Left ventricle myocardium inferior (tissue), 1 donor: ENCODE data around the gene MAPK1. TPM values are rescaled to one million over a fixed set of nuclear protein-coding genes. Genes with fewer than 3 reads are reported as not detected.

Experiments used
- DNase-seq: peaks from one replicate; pipeline ENCODE4 v3.0.0-alpha.2; 2020
- H3K27ac ChIP-seq: fragments of 200-600 bp; replicated peaks from 2 replicates; pipeline ENCODE4 v1.8.0; 2021
- H3K27me3 ChIP-seq: fragments of 200-600 bp; 2 replicates; pipeline ENCODE4 v1.8.0; 2021; ENCODE audit warnings: low read depth
- H3K36me3 ChIP-seq: fragments of 200-600 bp; 2 replicates; pipeline ENCODE4 v1.8.0; 2021
- H3K4me1 ChIP-seq: fragments of 200-600 bp; 2 replicates; pipeline ENCODE4 v1.8.0; 2021
- H3K4me3 ChIP-seq: fragments of 200-600 bp; 2 replicates; pipeline ENCODE4 v1.8.0; 2021; ENCODE audit warnings: mild to moderate bottlenecking, moderate library complexity
- H3K9me3 ChIP-seq: fragments of 200-600 bp; replicated peaks from 2 replicates; pipeline ENCODE4 v1.8.0; 2021
- intact Hi-C: fragments of 100-400 bp; cut with micrococcal nuclease; formaldehyde crosslinking; loops from one replicate; pipeline ENCODE4 v1.11.0; 2022
- total RNA-seq: library from RNA; stranded (reverse); fragmentation: NEBNext Ultra II Directional; extraction: Animal tissue kit (Norgen Biotek cat#: 25700); gene quantifications from one replicate; pipeline ENCODE4 v1.2.1, GENCODE V29; 2021
- TF ChIP-seq, protein P1 (sequence below): fragments of 200-600 bp; IDR thresholded peaks from 2 replicates; pipeline ENCODE4 v1.8.0; 2021; ENCODE audit warnings: antibody characterized with exemption, mild to moderate bottlenecking, borderline replicate concordance
- donor health status: DM: no; HTN: yes; CAD: no; lungs with severe emphysema.

Gene MAPK1
- total RNA-seq, 1 donor from 2014 or later = 91.7 TPM

- no peak for DNase-seq
- Histone ChIP-seq H3K27me3 (no peaks in the 10 kb centered on the region), H3K4me3 (no peak overlapping the region), H3K36me3 (peaks cover 100% of the 10 kb centered on the region), H3K9me3 (no peaks in the 10 kb centered on the region), H3K27ac (no peak overlapping the region), H3K4me1 (no peaks in the 10 kb centered on the region)
- intact Hi-C loops = no loop called here
- TF ChIP-seq, protein P1, sequence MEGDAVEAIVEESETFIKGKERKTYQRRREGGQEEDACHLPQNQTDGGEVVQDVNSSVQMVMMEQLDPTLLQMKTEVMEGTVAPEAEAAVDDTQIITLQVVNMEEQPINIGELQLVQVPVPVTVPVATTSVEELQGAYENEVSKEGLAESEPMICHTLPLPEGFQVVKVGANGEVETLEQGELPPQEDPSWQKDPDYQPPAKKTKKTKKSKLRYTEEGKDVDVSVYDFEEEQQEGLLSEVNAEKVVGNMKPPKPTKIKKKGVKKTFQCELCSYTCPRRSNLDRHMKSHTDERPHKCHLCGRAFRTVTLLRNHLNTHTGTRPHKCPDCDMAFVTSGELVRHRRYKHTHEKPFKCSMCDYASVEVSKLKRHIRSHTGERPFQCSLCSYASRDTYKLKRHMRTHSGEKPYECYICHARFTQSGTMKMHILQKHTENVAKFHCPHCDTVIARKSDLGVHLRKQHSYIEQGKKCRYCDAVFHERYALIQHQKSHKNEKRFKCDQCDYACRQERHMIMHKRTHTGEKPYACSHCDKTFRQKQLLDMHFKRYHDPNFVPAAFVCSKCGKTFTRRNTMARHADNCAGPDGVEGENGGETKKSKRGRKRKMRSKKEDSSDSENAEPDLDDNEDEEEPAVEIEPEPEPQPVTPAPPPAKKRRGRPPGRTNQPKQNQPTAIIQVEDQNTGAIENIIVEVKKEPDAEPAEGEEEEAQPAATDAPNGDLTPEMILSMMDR = no peak
These were observed 101.4 kb downstream of the MAPK1 start for GRCh38 chr22:21765909-21766529.

- Histone ChIP-seq H3K4me1 (no peaks in the 10 kb centered on the region), H3K27ac (no peak overlapping the region), H3K4me3 (no peak overlapping the region), H3K36me3 (peaks cover 90% of the 10 kb centered on the region), H3K9me3 (no peaks in the 10 kb centered on the region), H3K27me3 (no peaks in the 10 kb centered on the region)
- DNase-seq = no peak
- intact Hi-C loops = no loop called here
- TF ChIP-seq, protein P1 = no peak
These were observed 103.2 kb downstream of the MAPK1 start for GRCh38 chr22:21764038-21764804.

GRCh38 chr22:21762712-21763581, 104.5 kb downstream of the MAPK1 start:
- intact Hi-C loops = no loop called here
- Histone ChIP-seq H3K27me3 (no peaks in the 10 kb centered on the region), H3K36me3 (peaks cover 84% of the 10 kb centered on the region), H3K4me3 (no peak overlapping the region), H3K27ac (peak overlapping the region; percentile 4), H3K4me1 (no peaks in the 10 kb centered on the region), H3K9me3 (no peaks in the 10 kb centered on the region)
- DNase-seq = no peak
- TF ChIP-seq, protein P1 = no peak

- Histone ChIP-seq H3K27me3 (no peaks in the 10 kb centered on the region), H3K4me1 (no peaks in the 10 kb centered on the region), H3K27ac (peak overlapping the region; percentile 4), H3K36me3 (peaks cover 76% of the 10 kb centered on the region), H3K9me3 (no peaks in the 10 kb centered on the region), H3K4me3 (no peak overlapping the region)
- intact Hi-C loops = no loop called here
- no peak for DNase-seq
- TF ChIP-seq, protein P1 = no peak
These were observed 105.3 kb downstream of the MAPK1 start for GRCh38 chr22:21761994-21762680.

- H3K9me3 ChIP-seq = no peaks in the 10 kb centered on the region
- no peak overlapping the region for H3K4me3 ChIP-seq
- TF ChIP-seq, protein P1 = no peak
- DNase-seq = no peak
- peaks cover 65% of the 10 kb centered on the region for H3K36me3 ChIP-seq
- no peaks in the 10 kb centered on the region for H3K27me3 ChIP-seq
- intact Hi-C loops = no loop called here
- no peak overlapping the region for H3K27ac ChIP-seq
- H3K4me1 ChIP-seq = no peaks in the 10 kb centered on the region
These were observed 106.4 kb downstream of the MAPK1 start for GRCh38 chr22:21761086-21761485.
